HG03439 (cell line): ENCODE results near the gene RGPD5.
"Not testable (repeated sequence)": the region's sequence is repeated elsewhere in the genome, so short reads cannot be mapped to it uniquely, and the experiment has no call there.

Experiments
- ATAC-seq: cut with Tn5 transposase; IDR thresholded peaks from one replicate; pipeline ENCODE4 v1.9.1; 2021; ENCODE audit warnings: mild to moderate bottlenecking, moderate library complexity; ENCODE audit not compliant: unreplicated experiment

RGPD5 gene

GRCh38 chr2:109891024-109891423 is 96.9 kb downstream of the RGPD5 start:
- ATAC-seq = not testable (repeated sequence)

GRCh38 chr2:109893736-109894135 is 99.6 kb downstream of the RGPD5 start:
- not testable (repeated sequence) for ATAC-seq

- not testable (repeated sequence) for ATAC-seq
Observed at GRCh38 chr2:109894141-109894540, 100.0 kb downstream of the RGPD5 start.

- ATAC-seq = not testable (repeated sequence)
Observed at GRCh38 chr2:109895090-109895869, 101.2 kb downstream of the RGPD5 start.

GRCh38 chr2:109896212-109896611 is 102.1 kb downstream of the RGPD5 start:
- ATAC-seq = peak; percentile 90

- ATAC-seq = not testable (repeated sequence)
Observed at GRCh38 chr2:109897769-109898461, 103.8 kb downstream of the RGPD5 start.

- ATAC-seq = not testable (repeated sequence)
Observed at GRCh38 chr2:109898462-109899336, 104.6 kb downstream of the RGPD5 start, which contains the start of gene LIMS3. Gene LIMS3, plus strand, starts transcription at chr2:109898688. Its CDS starts 41 bp downstream, at chr2:109898729.

GRCh38 chr2:109905796-109906195 is 111.7 kb downstream of the RGPD5 start:
- not testable (repeated sequence) for ATAC-seq
